Measurements from ENCODE around the gene DSC3. TPM values are rescaled to one million over a fixed set of nuclear protein-coding genes. Genes with fewer than 3 reads are reported as not detected.

DSC3 gene
- total RNA-seq, 2 experiments from 2014 or later, result not detected

DNA sequence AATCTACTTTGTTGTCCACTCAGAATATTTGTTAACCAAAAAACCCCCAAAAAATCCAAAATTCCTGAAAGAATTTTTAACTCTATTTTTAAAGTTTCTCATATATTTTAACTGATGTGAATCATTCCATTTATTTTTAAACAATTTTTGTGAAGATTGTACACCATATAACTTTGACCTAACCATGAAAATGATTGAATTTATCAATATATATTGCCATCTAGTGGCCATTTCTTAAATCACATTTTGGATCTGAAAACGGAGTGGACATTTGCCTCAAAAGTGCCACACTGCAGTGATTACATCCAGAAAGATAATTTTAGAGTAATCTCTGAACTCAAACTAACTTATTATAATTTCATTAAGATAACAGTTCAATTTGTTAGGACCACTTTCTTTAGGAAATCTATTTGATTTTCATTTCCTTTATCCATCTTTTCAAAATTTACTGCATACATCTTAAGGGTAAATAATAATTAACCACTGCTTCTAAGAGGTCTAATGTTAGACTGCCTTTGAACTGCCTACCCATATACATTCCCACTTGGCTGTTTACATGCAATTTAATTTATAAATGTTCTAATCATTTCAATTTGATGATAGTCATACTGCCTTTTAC is 71.1 kb downstream of the DSC3 start:
- TF ChIP-seq, protein P1, sequence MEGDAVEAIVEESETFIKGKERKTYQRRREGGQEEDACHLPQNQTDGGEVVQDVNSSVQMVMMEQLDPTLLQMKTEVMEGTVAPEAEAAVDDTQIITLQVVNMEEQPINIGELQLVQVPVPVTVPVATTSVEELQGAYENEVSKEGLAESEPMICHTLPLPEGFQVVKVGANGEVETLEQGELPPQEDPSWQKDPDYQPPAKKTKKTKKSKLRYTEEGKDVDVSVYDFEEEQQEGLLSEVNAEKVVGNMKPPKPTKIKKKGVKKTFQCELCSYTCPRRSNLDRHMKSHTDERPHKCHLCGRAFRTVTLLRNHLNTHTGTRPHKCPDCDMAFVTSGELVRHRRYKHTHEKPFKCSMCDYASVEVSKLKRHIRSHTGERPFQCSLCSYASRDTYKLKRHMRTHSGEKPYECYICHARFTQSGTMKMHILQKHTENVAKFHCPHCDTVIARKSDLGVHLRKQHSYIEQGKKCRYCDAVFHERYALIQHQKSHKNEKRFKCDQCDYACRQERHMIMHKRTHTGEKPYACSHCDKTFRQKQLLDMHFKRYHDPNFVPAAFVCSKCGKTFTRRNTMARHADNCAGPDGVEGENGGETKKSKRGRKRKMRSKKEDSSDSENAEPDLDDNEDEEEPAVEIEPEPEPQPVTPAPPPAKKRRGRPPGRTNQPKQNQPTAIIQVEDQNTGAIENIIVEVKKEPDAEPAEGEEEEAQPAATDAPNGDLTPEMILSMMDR (conservative IDR thresholded peaks at IDR 0.05; ENCODE audit: low read length), result peak; percentile 75
- TF ChIP-seq EZH2phosphoT487 (IDR thresholded peaks at IDR 0.05; ENCODE audit: borderline replicate concordance, low read depth, low read length), result no peak
- Histone ChIP-seq H4K20me1 (ENCODE audit: insufficient read depth, low read length) (no peaks in the 10 kb centered on the region), H3K27ac (ENCODE audit: low read depth, low read length, poor library complexity, severe bottlenecking) (no peak overlapping the region), H3K9me3 (ENCODE audit: low read length) (no peaks in the 10 kb centered on the region), H3K9me2 (ENCODE audit: insufficient read depth, low read length) (no peaks in the 10 kb centered on the region), H3K4me1 (ENCODE audit: insufficient read depth, low read length, poor library complexity, severe bottlenecking) (no peaks in the 10 kb centered on the region), H3K79me2 (ENCODE audit: insufficient read depth, low read depth, low read length) (no peaks in the 10 kb centered on the region), H2AFZ (ENCODE audit: low read length) (no peak overlapping the region), H3K36me3 (ENCODE audit: insufficient read depth, low read length) (no peaks in the 10 kb centered on the region), H3K4me3 (ENCODE audit: low read depth, low read length, poor library complexity, severe bottlenecking) (no peak overlapping the region), H3K4me2 (ENCODE audit: low read length) (no peak overlapping the region)
- POLR2A ChIA-PET, result interaction anchor here (0.7 kb wide), 1 partner anchor 64 kb away, joined by 3 read pairs; no protein-coding TSS in a partner anchor
- intact Hi-C loops (cut with micrococcal nuclease; ENCODE audit: unreplicated experiment), result no loop called here
- BruUV-seq (replicated peaks), result no TSS peak
- CTCF ChIA-PET (ENCODE audit: unreplicated experiment), result no interaction called here
- peak; percentile 27 for DNase-seq (ENCODE audit: low spot score)

DNA sequence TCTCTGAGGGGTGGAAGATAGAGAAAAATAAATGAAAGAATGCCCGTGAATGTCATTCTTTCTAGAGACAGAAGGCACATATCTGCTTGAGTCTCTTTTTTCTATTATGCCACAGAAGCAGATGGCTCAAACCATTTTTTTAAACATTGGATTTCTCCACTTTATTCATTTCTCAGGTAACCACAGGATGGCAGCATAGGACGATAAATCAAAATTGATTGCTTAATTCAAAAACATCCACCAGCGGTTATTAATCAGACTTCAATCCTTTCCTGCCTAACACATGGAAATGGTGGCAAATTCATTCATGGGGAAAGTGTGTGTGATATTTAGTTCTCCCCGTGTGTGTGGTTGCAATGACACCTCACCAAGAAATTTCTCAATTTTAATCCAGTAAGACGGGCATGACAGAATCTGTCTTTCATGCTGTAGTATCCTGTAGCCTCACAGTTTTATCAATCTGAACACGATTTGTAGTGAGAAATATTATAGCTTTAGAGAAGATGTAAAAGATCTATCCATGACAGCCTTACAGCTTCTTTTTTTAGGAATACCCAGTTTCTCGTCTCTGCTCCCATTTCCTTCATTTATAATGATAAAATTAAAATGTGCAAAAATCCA is 72.2 kb downstream of the DSC3 start:
- Histone ChIP-seq H3K9me2 (ENCODE audit: insufficient read depth, low read length) (no peaks in the 10 kb centered on the region), H3K9me3 (ENCODE audit: low read length) (no peaks in the 10 kb centered on the region), H3K36me3 (ENCODE audit: insufficient read depth, low read length) (no peaks in the 10 kb centered on the region), H3K4me1 (ENCODE audit: insufficient read depth, low read length, poor library complexity, severe bottlenecking) (no peaks in the 10 kb centered on the region), H3K4me3 (ENCODE audit: low read depth, low read length, poor library complexity, severe bottlenecking) (no peak overlapping the region), H2AFZ (ENCODE audit: low read length) (no peak overlapping the region), H3K27ac (ENCODE audit: low read depth, low read length, poor library complexity, severe bottlenecking) (no peak overlapping the region), H3K4me2 (ENCODE audit: low read length) (no peak overlapping the region), H3K79me2 (ENCODE audit: insufficient read depth, low read depth, low read length) (no peaks in the 10 kb centered on the region), H4K20me1 (ENCODE audit: insufficient read depth, low read length) (no peaks in the 10 kb centered on the region)
- ChIA-PET CTCF (ENCODE audit: unreplicated experiment) (no interaction called here), POLR2A (no interaction called here)
- TF ChIP-seq, protein P1 (conservative IDR thresholded peaks at IDR 0.05; ENCODE audit: low read length), result peak; percentile 67
- TF ChIP-seq EZH2phosphoT487 (IDR thresholded peaks at IDR 0.05; ENCODE audit: borderline replicate concordance, low read depth, low read length), result no peak
- DNase-seq (ENCODE audit: low spot score), result peak; percentile 9
- BruUV-seq (replicated peaks), result no TSS peak
- intact Hi-C loops (cut with micrococcal nuclease; ENCODE audit: unreplicated experiment), result no loop called here

DNA sequence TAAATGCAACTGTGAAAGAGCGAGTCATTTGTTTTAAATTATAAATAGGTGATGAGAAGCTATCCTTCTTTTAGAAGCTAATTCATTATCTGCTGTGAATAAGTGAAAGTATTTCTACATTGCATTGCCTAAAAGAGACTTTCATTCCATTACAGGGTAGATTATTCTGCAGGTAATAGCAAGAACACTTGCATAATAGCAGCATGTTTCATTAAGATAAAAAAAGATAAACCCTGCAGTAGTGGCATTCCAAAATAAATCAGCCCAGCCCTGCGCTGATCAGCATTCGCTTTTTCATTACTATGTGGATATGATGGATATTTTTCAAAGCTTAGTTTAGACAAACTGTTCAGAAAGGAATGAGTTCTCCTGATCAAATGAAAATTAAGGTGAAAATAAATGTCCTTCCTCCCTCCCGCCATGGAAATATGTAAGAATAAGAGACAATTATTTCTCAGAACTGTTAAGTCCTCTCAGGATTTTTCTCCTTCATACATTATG is 72.8 kb downstream of the DSC3 start:
- H3K4me2 ChIP-seq (ENCODE audit: low read length), result no peak overlapping the region
- no peaks in the 10 kb centered on the region for H3K36me3 ChIP-seq (ENCODE audit: insufficient read depth, low read length)
- no peak overlapping the region for H3K27ac ChIP-seq (ENCODE audit: low read depth, low read length, poor library complexity, severe bottlenecking)
- CTCF ChIA-PET (ENCODE audit: unreplicated experiment), result interaction anchor here (0.5 kb wide), 1 partner anchor 812 kb away, joined by 3 read pairs; no protein-coding TSS in a partner anchor
- no peak overlapping the region for H2AFZ ChIP-seq (ENCODE audit: low read length)
- H4K20me1 ChIP-seq (ENCODE audit: insufficient read depth, low read length), result no peaks in the 10 kb centered on the region
- POLR2A ChIA-PET, result no interaction called here
- H3K79me2 ChIP-seq (ENCODE audit: insufficient read depth, low read depth, low read length), result no peaks in the 10 kb centered on the region
- H3K4me1 ChIP-seq (ENCODE audit: insufficient read depth, low read length, poor library complexity, severe bottlenecking), result no peaks in the 10 kb centered on the region
- intact Hi-C loops (cut with micrococcal nuclease; ENCODE audit: unreplicated experiment), result no loop called here
- no peaks in the 10 kb centered on the region for H3K9me3 ChIP-seq (ENCODE audit: low read length)
- TF ChIP-seq, protein P1 (conservative IDR thresholded peaks at IDR 0.05; ENCODE audit: low read length), result no peak
- TF ChIP-seq EZH2phosphoT487 (IDR thresholded peaks at IDR 0.05; ENCODE audit: borderline replicate concordance, low read depth, low read length), result no peak
- no peaks in the 10 kb centered on the region for H3K9me2 ChIP-seq (ENCODE audit: insufficient read depth, low read length)
- H3K4me3 ChIP-seq (ENCODE audit: low read depth, low read length, poor library complexity, severe bottlenecking), result no peak overlapping the region
- BruUV-seq (replicated peaks), result no TSS peak
- no peak for DNase-seq (ENCODE audit: low spot score)

Data from OCI-LY7 (cell line).